HCT116 (cell line): ENCODE measurements around the gene MEIOC.
"Not testable (repeated sequence)": the region's sequence is repeated elsewhere in the genome, so short reads cannot be mapped to it uniquely, and the experiment has no call there.

Source experiments
- CBX3 ChIP-seq: IDR thresholded peaks from 2 replicates; pipeline ENCODE4 v1.6.1; 2012; ENCODE audit warnings: low read depth
- CEBPB ChIP-seq: IDR thresholded peaks from 2 replicates; pipeline ENCODE4 v1.6.1; 2012; ENCODE audit warnings: low read depth
- EZH2 ChIP-seq: fragments of 200-600 bp; sonication (generic); IDR thresholded peaks from 2 replicates; pipeline ENCODE4 v1.6.1; 2017; ENCODE audit warnings: antibody characterized with exemption, mixed run types
- POLR2A ChIP-seq: IDR thresholded peaks from 2 replicates; pipeline ENCODE4 v1.7.0; 2011; ENCODE audit warnings: borderline replicate concordance; ENCODE audit not compliant: insufficient read depth, insufficient read length; ENCODE audit errors: extremely low read depth
- POLR2AphosphoS5 ChIP-seq: IDR thresholded peaks from 2 replicates; pipeline ENCODE4 v1.6.1; 2011; ENCODE audit warnings: mild to moderate bottlenecking, low read depth, low read length, moderate library complexity
- RAD21 ChIP-seq: IDR thresholded peaks from 2 replicates; pipeline ENCODE4 v1.6.1; 2012; ENCODE audit warnings: low read depth, mild to moderate bottlenecking
- TF ChIP-seq, protein P1 (sequence below): IDR thresholded peaks from 2 replicates; pipeline ENCODE4 v1.6.1; 2012
- TF ChIP-seq, protein P2 (sequence below), 3 experiments: fragments of 200-600 bp in 1 of 3; sonication (generic) in 1 of 3; IDR thresholded peaks in 2 of 3; conservative IDR thresholded peaks in 1 of 3; 2 replicates each; pipeline ENCODE4 v1.5.1; 2012 to 2017; ENCODE audit warnings: low read depth in 2 of 3, low read length in 2 of 3, antibody characterized with exemption in 1 of 3, borderline replicate concordance in 1 of 3, control low read depth in 1 of 3, mild to moderate bottlenecking in 1 of 3, mixed read lengths in 1 of 3, mixed run types in 1 of 3, moderate library complexity in 1 of 3; ENCODE audit not compliant: insufficient read depth in 1 of 3
- TF ChIP-seq, protein P3 (sequence below): IDR thresholded peaks from 2 replicates; pipeline ENCODE4 v1.6.1; 2012; ENCODE audit warnings: low read depth

DNA sequence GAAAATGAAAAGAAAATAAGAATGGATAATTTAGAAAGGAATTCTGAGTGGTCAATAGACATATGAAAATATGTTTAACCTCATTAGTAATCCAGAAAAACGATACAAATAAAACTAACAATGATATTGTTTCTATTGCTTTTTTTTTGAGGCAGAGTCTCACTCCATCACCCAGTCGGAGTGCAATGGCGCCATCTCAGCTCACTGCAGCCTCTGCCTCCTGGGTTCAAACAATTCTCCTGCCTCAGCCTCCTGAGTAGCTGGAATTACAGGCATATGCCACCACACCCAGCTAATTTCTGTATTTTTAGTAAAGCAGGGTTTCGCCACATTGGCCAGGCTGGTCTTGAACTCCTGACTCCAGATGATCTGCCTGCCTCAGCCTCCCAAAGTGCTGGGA is 21.9 kb upstream of the MEIOC start:
- not testable (repeated sequence) for TF ChIP-seq POLR2AphosphoS5, POLR2A, EZH2, CBX3, CEBPB
- TF ChIP-seq, protein P1, sequence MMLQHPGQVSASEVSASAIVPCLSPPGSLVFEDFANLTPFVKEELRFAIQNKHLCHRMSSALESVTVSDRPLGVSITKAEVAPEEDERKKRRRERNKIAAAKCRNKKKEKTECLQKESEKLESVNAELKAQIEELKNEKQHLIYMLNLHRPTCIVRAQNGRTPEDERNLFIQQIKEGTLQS: not testable (repeated sequence)
- TF ChIP-seq, protein P2, sequence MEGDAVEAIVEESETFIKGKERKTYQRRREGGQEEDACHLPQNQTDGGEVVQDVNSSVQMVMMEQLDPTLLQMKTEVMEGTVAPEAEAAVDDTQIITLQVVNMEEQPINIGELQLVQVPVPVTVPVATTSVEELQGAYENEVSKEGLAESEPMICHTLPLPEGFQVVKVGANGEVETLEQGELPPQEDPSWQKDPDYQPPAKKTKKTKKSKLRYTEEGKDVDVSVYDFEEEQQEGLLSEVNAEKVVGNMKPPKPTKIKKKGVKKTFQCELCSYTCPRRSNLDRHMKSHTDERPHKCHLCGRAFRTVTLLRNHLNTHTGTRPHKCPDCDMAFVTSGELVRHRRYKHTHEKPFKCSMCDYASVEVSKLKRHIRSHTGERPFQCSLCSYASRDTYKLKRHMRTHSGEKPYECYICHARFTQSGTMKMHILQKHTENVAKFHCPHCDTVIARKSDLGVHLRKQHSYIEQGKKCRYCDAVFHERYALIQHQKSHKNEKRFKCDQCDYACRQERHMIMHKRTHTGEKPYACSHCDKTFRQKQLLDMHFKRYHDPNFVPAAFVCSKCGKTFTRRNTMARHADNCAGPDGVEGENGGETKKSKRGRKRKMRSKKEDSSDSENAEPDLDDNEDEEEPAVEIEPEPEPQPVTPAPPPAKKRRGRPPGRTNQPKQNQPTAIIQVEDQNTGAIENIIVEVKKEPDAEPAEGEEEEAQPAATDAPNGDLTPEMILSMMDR (IDR thresholded peaks at IDR 0.05 in 2 of 3, conservative IDR thresholded peaks at IDR 0.05 in 1 of 3; ENCODE audit: borderline replicate concordance in 1 of 3, insufficient read depth in 1 of 3, low read depth in 2 of 3, low read length in 2 of 3): peak in 1 of 3 experiments; percentile 16; a peak in 1 of 6 replicates
- TF ChIP-seq, protein P3, sequence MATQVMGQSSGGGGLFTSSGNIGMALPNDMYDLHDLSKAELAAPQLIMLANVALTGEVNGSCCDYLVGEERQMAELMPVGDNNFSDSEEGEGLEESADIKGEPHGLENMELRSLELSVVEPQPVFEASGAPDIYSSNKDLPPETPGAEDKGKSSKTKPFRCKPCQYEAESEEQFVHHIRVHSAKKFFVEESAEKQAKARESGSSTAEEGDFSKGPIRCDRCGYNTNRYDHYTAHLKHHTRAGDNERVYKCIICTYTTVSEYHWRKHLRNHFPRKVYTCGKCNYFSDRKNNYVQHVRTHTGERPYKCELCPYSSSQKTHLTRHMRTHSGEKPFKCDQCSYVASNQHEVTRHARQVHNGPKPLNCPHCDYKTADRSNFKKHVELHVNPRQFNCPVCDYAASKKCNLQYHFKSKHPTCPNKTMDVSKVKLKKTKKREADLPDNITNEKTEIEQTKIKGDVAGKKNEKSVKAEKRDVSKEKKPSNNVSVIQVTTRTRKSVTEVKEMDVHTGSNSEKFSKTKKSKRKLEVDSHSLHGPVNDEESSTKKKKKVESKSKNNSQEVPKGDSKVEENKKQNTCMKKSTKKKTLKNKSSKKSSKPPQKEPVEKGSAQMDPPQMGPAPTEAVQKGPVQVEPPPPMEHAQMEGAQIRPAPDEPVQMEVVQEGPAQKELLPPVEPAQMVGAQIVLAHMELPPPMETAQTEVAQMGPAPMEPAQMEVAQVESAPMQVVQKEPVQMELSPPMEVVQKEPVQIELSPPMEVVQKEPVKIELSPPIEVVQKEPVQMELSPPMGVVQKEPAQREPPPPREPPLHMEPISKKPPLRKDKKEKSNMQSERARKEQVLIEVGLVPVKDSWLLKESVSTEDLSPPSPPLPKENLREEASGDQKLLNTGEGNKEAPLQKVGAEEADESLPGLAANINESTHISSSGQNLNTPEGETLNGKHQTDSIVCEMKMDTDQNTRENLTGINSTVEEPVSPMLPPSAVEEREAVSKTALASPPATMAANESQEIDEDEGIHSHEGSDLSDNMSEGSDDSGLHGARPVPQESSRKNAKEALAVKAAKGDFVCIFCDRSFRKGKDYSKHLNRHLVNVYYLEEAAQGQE: not testable (repeated sequence)
- TF ChIP-seq RAD21: peak; percentile 38; the same call in 1 of the 2 replicates
